Calu3 (cell line): ENCODE results near the gene TYW1. TPM values are rescaled to one million over a fixed set of nuclear protein-coding genes. Genes with fewer than 3 reads are reported as not detected.
"Not testable (repeated sequence)": the region's sequence is repeated elsewhere in the genome, so short reads cannot be mapped to it uniquely, and the experiment has no call there.

Source experiments
- BruUV-seq: library from RNA; stranded (reverse); fragments of 400-500 nt; replicated peaks from 2 replicates; lab custom pipeline; 2021; lab: Mats Ljungman, UMichigan
- CTCF ChIA-PET: fragments of 300-600 bp; sonication (Branson Sonifier 250); formaldehyde crosslinking; loops from one replicate; lab custom pipeline; 2022; ENCODE audit warnings: antibody characterized with exemption; lab: Charles Lee
- DNase-seq: peaks from one replicate; pipeline ENCODE4 v3.0.0; 2022
- H3K27ac Mint-ChIP-seq: one replicate; pipeline ENCODE4 v1.8.0; 2022; ENCODE audit warnings: mixed read lengths; ENCODE audit not compliant: unreplicated experiment
- H3K27me3 Mint-ChIP-seq: one replicate; pipeline ENCODE4 v1.8.0; 2022; ENCODE audit warnings: mixed read lengths; ENCODE audit not compliant: unreplicated experiment
- H3K36me3 Mint-ChIP-seq: one replicate; pipeline ENCODE4 v1.8.0; 2022; ENCODE audit warnings: mild to moderate bottlenecking, moderate library complexity, mixed read lengths; ENCODE audit not compliant: insufficient read depth, unreplicated experiment
- H3K4me1 Mint-ChIP-seq: one replicate; pipeline ENCODE4 v1.8.0; 2022; ENCODE audit warnings: mild to moderate bottlenecking, low read depth, mixed read lengths; ENCODE audit not compliant: unreplicated experiment
- H3K4me3 Mint-ChIP-seq: one replicate; pipeline ENCODE4 v1.8.0; 2022; ENCODE audit warnings: mild to moderate bottlenecking, low read depth, moderate library complexity, mixed read lengths; ENCODE audit not compliant: unreplicated experiment
- H3K9me3 Mint-ChIP-seq: one replicate; pipeline ENCODE4 v1.8.0; 2022; ENCODE audit warnings: low read depth, mixed read lengths; ENCODE audit not compliant: unreplicated experiment
- intact Hi-C: fragments of 100-400 bp; cut with micrococcal nuclease; formaldehyde crosslinking; loops from one replicate; pipeline ENCODE4 v1.10.0; 2022; ENCODE audit not compliant: unreplicated experiment
- total RNA-seq: library from RNA; stranded (reverse); gene quantifications from 2 replicates; pipeline ENCODE4 v1.2.3, GENCODE V29; 2022

Gene TYW1
- total RNA-seq, 1 experiment from 2014 or later: 12.1 TPM

- H3K4me1 Mint-ChIP-seq, H3K4me3 Mint-ChIP-seq, CTCF ChIA-PET, H3K9me3 Mint-ChIP-seq, H3K36me3 Mint-ChIP-seq, intact Hi-C loops, H3K27ac Mint-ChIP-seq, H3K27me3 Mint-ChIP-seq, DNase-seq, BruUV-seq: not testable (repeated sequence)
These were observed 186.5 kb downstream of the TYW1 start for GRCh38 chr7:67182956-67183750.

GRCh38 chr7:67184912-67185659 lies 188.5 kb downstream of the TYW1 start:
- intact Hi-C loops, BruUV-seq, H3K27me3 Mint-ChIP-seq, H3K4me1 Mint-ChIP-seq, H3K4me3 Mint-ChIP-seq, DNase-seq, H3K9me3 Mint-ChIP-seq, CTCF ChIA-PET, H3K27ac Mint-ChIP-seq, H3K36me3 Mint-ChIP-seq: not testable (repeated sequence)

GRCh38 chr7:67185660-67186129 lies 189.1 kb downstream of the TYW1 start:
- H3K4me1 Mint-ChIP-seq, intact Hi-C loops, DNase-seq, H3K27ac Mint-ChIP-seq, H3K4me3 Mint-ChIP-seq, H3K27me3 Mint-ChIP-seq, BruUV-seq, H3K9me3 Mint-ChIP-seq, CTCF ChIA-PET, H3K36me3 Mint-ChIP-seq: not testable (repeated sequence)

- intact Hi-C loops, H3K27me3 Mint-ChIP-seq, CTCF ChIA-PET, H3K9me3 Mint-ChIP-seq, BruUV-seq, H3K36me3 Mint-ChIP-seq, H3K4me1 Mint-ChIP-seq, H3K27ac Mint-ChIP-seq, H3K4me3 Mint-ChIP-seq, DNase-seq: not testable (repeated sequence)
These were observed 192.5 kb downstream of the TYW1 start for GRCh38 chr7:67189160-67189559.

GRCh38 chr7:67189801-67190465 lies 193.3 kb downstream of the TYW1 start:
- H3K4me1 Mint-ChIP-seq, DNase-seq, BruUV-seq, intact Hi-C loops, H3K27me3 Mint-ChIP-seq, H3K4me3 Mint-ChIP-seq, H3K27ac Mint-ChIP-seq, CTCF ChIA-PET, H3K36me3 Mint-ChIP-seq, H3K9me3 Mint-ChIP-seq: not testable (repeated sequence)

- H3K4me3 Mint-ChIP-seq, BruUV-seq, H3K4me1 Mint-ChIP-seq, H3K36me3 Mint-ChIP-seq, CTCF ChIA-PET, H3K27ac Mint-ChIP-seq, H3K9me3 Mint-ChIP-seq, DNase-seq, H3K27me3 Mint-ChIP-seq, intact Hi-C loops: not testable (repeated sequence)
These were observed 194.5 kb downstream of the TYW1 start for GRCh38 chr7:67191002-67191720.

GRCh38 chr7:67192123-67192702 lies 195.6 kb downstream of the TYW1 start:
- H3K36me3 Mint-ChIP-seq, H3K9me3 Mint-ChIP-seq, intact Hi-C loops, H3K4me3 Mint-ChIP-seq, H3K27me3 Mint-ChIP-seq, H3K4me1 Mint-ChIP-seq, H3K27ac Mint-ChIP-seq, DNase-seq, CTCF ChIA-PET, BruUV-seq: not testable (repeated sequence)

- intact Hi-C loops, H3K36me3 Mint-ChIP-seq, H3K4me3 Mint-ChIP-seq, H3K27me3 Mint-ChIP-seq, H3K9me3 Mint-ChIP-seq, CTCF ChIA-PET, DNase-seq, H3K27ac Mint-ChIP-seq, H3K4me1 Mint-ChIP-seq, BruUV-seq: not testable (repeated sequence)
These were observed 196.4 kb downstream of the TYW1 start for GRCh38 chr7:67192889-67193613.
